ENCODE data around the gene ACAA1. TPM values are rescaled to one million over a fixed set of nuclear protein-coding genes. Genes with fewer than 3 reads are reported as not detected.

The ACAA1 gene
- total and polyA plus RNA-seq, 9 of the 15 experiments (the other 6 are each of a cell fraction or from before 2014, with no cell fraction given) = 4.0 to 88.9 (median 57.2) TPM

GRCh38 chr3:38149708-38150107 is 12.8 kb upstream of the ACAA1 start (continued):
- TF ChIP-seq AFF1 (IDR thresholded peaks at IDR 0.05; ENCODE audit: low read depth in 1 of 2, partially characterized antibody in 2 of 2) (peak in 1 of 2 experiments; percentile 56), RAD21 (CRISPR knock-in tag; conservative IDR thresholded peaks at IDR 0.05 in 1 of 2, IDR thresholded peaks at IDR 0.05 in 1 of 2) (0 out of 4 replicates have a peak, but pooled peaks of 1 of the 2 experiments have one; percentile 20), MEIS2 (IDR thresholded peaks at IDR 0.05; ENCODE audit: partially characterized antibody) (peak; percentile 3), TEAD1 (CRISPR knock-in tag; IDR thresholded peaks at IDR 0.05) (0 out of 4 replicates have a peak, but pooled peaks of 1 of the 2 experiments have one; percentile 27), TGIF2 (CRISPR knock-in tag; IDR thresholded peaks at IDR 0.05) (no peak), ARNT (IDR thresholded peaks at IDR 0.05) (no peak; a peak in 1 of 4 replicates), BRF2 (IDR thresholded peaks at IDR 0.05; ENCODE audit: borderline replicate concordance, insufficient read depth, insufficient read length) (no peak), MTA2 (IDR thresholded peaks at IDR 0.05; ENCODE audit: low read depth) (peak; percentile 42; the same call in 1 of the 2 replicates), TEAD4 (IDR thresholded peaks at IDR 0.05; ENCODE audit: low read length) (peak; percentile 29; the same call in 1 of the 2 replicates), TEAD4 (CRISPR knock-in tag; IDR thresholded peaks at IDR 0.05; ENCODE audit: borderline replicate concordance) (no peak), ZBTB26 (CRISPR knock-in tag; IDR thresholded peaks at IDR 0.05) (peak; percentile 42; the same call in 1 of the 2 replicates), RBBP5 (IDR thresholded peaks at IDR 0.05; ENCODE audit: borderline replicate concordance, insufficient read depth, low read length, poor library complexity, severe bottlenecking) (peak; percentile 74)

Measured in K562 (cell line).